ENCODE data around the gene IL11RA. TPM values are rescaled to one million over a fixed set of nuclear protein-coding genes. Genes with fewer than 3 reads are reported as not detected.
"Not testable (repeated sequence)": the region's sequence is repeated elsewhere in the genome, so short reads cannot be mapped to it uniquely, and the experiment has no call there.

The IL11RA gene
- total and polyA plus RNA-seq, 4 experiments from 2014 or later, result 13.6 to 209 (median 111) TPM

DNA sequence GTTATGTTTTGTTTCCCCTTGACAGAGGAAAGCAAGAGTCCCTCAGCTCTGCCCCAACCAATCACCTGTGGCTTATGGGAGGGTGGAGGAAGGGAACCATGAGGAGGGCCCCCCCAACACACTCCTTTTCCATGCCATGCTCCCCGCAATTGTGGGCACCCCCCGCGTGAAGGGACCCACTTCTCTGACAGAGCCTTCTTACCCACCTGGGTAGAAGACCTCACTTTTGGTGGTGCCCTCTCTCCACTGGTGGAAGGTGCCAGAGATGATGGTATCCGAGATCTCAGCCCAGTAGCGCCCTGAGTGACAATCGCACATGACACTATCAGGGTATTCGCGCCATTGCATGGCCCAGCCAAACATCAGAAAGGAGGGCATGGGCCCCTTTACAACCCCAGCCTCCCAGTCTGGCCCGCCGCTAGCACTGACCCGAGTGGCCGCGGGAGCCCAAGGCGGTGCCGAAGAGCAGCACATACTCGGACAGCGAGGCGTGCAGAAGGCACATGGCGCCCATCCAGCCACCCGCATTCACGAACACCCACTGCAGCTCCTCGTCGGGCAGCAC, 15.1 kb upstream of the IL11RA start:
- DNase-seq, result no peak
- ChIA-PET CTCF (ENCODE audit: partially characterized antibody) (interaction anchor here (0.7 to 10.5 kb wide), 11 partner anchors 9 to 222 kb away, joined by 3 to 235 read pairs (median 16); partner anchors contain the start of genes ARID3C, CCL27, DCTN3 and GALT), POLR2A (ENCODE audit: partially characterized antibody) (interaction anchor here (0.9 to 22.1 kb wide), 17 partner anchors 8 to 457 kb away, joined by 3 to 484 read pairs (median 8); partner anchors contain the start of genes ARID3C, CCL27, DCTN3 and DNAI1)
- H3K9me3 Mint-ChIP-seq, result no peaks in the 10 kb centered on the region
- no peaks in the 10 kb centered on the region for H3K9me3 ChIP-seq (ENCODE audit: control insufficient read depth in 1 of 2, low read length in 2 of 2)
- peak overlapping the region; percentile 73 to 96 (median 91) for H3K27ac Mint-ChIP-seq
- peaks cover 38% of the 10 kb centered on the region for H3K4me1 ChIP-seq (ENCODE audit: insufficient read depth, low read length)
- H3K27ac ChIP-seq (ENCODE audit: low read depth, low read length), result peak overlapping the region; percentile 78
- no peaks in the 10 kb centered on the region for H3K36me3 ChIP-seq (ENCODE audit: insufficient read depth, low read length)
- intact Hi-C loops (cut with micrococcal nuclease), result loop anchor here (1.0 to 5.0 kb wide), 5 partner anchors 9 to 260 kb away; partner anchors contain the start of genes GALT and MYORG
- H3K36me3 Mint-ChIP-seq, result peaks cover 6 to 13% of the 10 kb centered on the region in 2 donors
- no peaks in the 10 kb centered on the region for H3K27me3 ChIP-seq (ENCODE audit: insufficient read depth, low read length)
- H3K27me3 Mint-ChIP-seq, result no peaks in the 10 kb centered on the region
- H3K4me1 Mint-ChIP-seq, result peaks cover 22 to 55% (median 34%) of the 10 kb centered on the region in 4 donors
- peak overlapping the region; percentile 47 to 74 for H3K4me3 ChIP-seq (ENCODE audit: low read length in 2 of 2)
- peak overlapping the region; percentile 87 to 92 (median 91) for H3K4me3 Mint-ChIP-seq

DNA sequence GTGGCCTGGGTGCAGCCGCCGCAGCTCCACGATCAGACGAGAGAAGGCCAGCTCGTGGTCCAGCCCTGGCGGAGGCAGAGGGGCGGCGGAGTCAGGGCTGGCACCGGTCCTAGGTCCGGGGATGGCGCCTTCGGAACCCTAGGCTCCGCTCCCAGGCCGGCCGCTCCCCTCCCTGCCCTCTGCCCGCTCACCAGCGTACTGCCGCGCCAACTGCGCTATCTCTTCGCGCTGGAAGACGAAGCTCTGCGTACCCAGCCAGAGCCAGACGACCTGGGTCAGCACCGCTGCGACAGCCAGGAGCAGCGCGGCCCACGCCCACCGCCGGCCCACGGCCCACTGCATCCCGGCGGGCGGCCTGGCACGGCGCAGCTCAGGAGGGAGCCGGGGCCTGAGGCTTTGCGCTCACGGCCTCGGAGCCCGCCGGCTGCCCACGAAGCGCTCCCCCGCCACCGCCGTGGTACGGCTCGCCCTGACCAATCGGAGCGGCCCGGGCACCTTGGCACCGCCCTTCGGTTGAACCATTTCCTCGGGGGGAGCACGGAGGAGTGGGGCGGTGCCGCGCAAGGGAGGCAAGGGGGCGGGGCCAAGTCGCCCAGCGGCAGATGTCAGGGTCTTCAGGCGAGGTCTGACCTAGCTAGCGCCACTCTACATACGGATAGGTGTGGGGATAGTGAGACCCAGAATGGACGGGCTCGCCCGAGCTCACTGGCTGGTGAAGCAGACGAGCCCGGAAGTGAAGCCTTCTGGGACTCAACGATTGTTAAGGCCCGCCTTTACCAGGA, 14.4 kb upstream of the IL11RA start, which contains the start of gene SIGMAR1:
Gene SIGMAR1 (minus strand): TSS at position 432 of the 782 bp plus-strand sequence. CDS start 90 bp downstream, at position 342.
- Mint-ChIP-seq H3K27ac (peak within 1 kb of the TSS; percentile 93 to 97 (median 95)), H3K27me3 (no peaks in the 10 kb centered on the region), H3K4me1 (peaks cover 22 to 51% (median 34%) of the 10 kb centered on the region in 4 donors), H3K9me3 (no peaks in the 10 kb centered on the region), H3K4me3 (peak within 1 kb of the TSS; percentile 87 to 92 (median 91)), H3K36me3 (peaks cover 6 to 13% of the 10 kb centered on the region in 2 donors)
- CTCF ChIA-PET (ENCODE audit: partially characterized antibody), result interaction anchor here (0.6 to 10.5 kb wide), 14 partner anchors 9 to 830 kb away, joined by 3 to 235 read pairs (median 10); partner anchors contain the start of genes ARID3C, CCL27, DCTN3 and GALT
- H3K27me3 ChIP-seq (ENCODE audit: insufficient read depth, low read length), result no peaks in the 10 kb centered on the region
- no peaks in the 10 kb centered on the region for H3K9me3 ChIP-seq (ENCODE audit: control insufficient read depth in 1 of 2, low read length in 2 of 2)
- no peaks in the 10 kb centered on the region for H3K36me3 ChIP-seq (ENCODE audit: insufficient read depth, low read length)
- POLR2A ChIA-PET (ENCODE audit: partially characterized antibody), result interaction anchor here (0.6 to 22.1 kb wide), 21 partner anchors 8 to 458 kb away, joined by 3 to 484 read pairs (median 6); partner anchors contain the start of genes ARID3C, CCL27, DCTN3 and DNAI1
- H3K27ac ChIP-seq (ENCODE audit: low read depth, low read length), result peak within 1 kb of the TSS; percentile 78
- peak; percentile 91 to 97 (median 94) for DNase-seq
- peaks cover 38% of the 10 kb centered on the region for H3K4me1 ChIP-seq (ENCODE audit: insufficient read depth, low read length)
- intact Hi-C loops (cut with micrococcal nuclease), result loop anchor here (1.0 to 5.0 kb wide), 5 partner anchors 9 to 260 kb away; partner anchors contain the start of genes GALT and MYORG
- H3K4me3 ChIP-seq (ENCODE audit: low read length in 2 of 2), result peak within 1 kb of the TSS; percentile 74 to 84

DNA sequence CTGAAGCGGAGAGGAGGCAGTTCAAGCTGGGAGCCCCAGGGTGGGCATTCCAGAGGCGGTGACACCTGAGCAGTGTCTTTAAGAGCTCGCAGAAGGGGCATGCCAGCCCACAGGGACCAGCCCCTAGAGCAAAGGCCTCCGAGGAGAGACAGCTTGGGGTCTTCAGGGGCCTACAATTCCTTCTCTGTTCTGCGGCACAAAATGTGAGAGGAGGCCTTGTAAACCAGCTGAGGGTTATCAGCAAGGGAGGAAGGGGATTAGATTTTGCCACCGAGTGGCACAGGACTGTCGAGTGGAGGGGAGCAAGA, 13.9 kb upstream of the IL11RA start:
- peak overlapping the region; percentile 74 to 84 for H3K4me3 ChIP-seq (ENCODE audit: low read length in 2 of 2)
- peak overlapping the region; percentile 93 to 97 (median 95) for H3K27ac Mint-ChIP-seq
- POLR2A ChIA-PET (ENCODE audit: partially characterized antibody), result interaction anchor here (0.6 to 22.1 kb wide), 17 partner anchors 8 to 458 kb away, joined by 3 to 484 read pairs (median 6); partner anchors contain the start of genes CCL27, DCTN3, DNAI1 and FAM219A

DNA sequence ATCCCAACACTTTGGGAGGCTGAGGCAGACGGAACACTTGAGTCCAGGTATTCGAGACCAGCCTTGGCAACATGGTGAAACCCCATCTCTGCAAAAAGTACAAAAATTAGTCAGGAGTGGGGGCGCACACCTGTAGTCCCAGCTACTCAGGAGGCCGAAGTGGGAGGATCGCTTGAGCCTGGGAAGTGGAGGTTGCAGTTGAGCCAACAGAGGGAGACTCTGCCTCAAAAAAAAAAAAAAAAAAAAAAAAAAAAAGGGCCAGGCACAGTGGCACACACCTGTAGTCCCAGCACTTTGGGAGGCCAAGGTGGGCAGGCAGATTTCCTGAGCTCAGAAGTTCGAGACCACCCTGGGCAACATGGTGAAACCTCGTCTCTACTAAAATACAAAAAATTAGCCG, 12.7 kb upstream of the IL11RA start:
- H3K27me3 ChIP-seq (ENCODE audit: insufficient read depth, low read length); H3K9me3 Mint-ChIP-seq; H3K27me3 Mint-ChIP-seq; H3K27ac ChIP-seq (ENCODE audit: low read depth, low read length); H3K4me3 ChIP-seq (ENCODE audit: low read length in 2 of 2); DNase-seq; H3K9me3 ChIP-seq (ENCODE audit: control insufficient read depth in 1 of 2, low read length in 2 of 2); H3K4me3 Mint-ChIP-seq; H3K36me3 ChIP-seq (ENCODE audit: insufficient read depth, low read length): not testable (repeated sequence)
- ChIA-PET CTCF (ENCODE audit: partially characterized antibody) (interaction anchor here (2.9 to 12.6 kb wide), 4 partner anchors 8 to 61 kb away, joined by 15 to 191 read pairs (median 142); partner anchors contain the start of genes CCL27 and GALT), POLR2A (ENCODE audit: partially characterized antibody) (interaction anchor here (7.3 to 22.1 kb wide), 3 partner anchors 7 to 28 kb away, joined by 106 to 484 read pairs (median 193); partner anchors contain the start of genes CCL27, GALT, IL11RA and RPP25L)
- peaks cover 32% of the 10 kb centered on the region for H3K4me1 ChIP-seq (ENCODE audit: insufficient read depth, low read length)
- intact Hi-C loops (cut with micrococcal nuclease), result loop anchor here (5.0 kb wide), 2 partner anchors 37 to 262 kb away; partner anchors contain the start of gene MYORG
- H3K4me1 Mint-ChIP-seq, result peaks cover 18 to 35% (median 29%) of the 10 kb centered on the region in 4 donors
- H3K36me3 Mint-ChIP-seq, result peaks cover 6 to 12% of the 10 kb centered on the region in 2 donors
- H3K27ac Mint-ChIP-seq, result peak overlapping the region in 1 of 7 donors; percentile 93

More for the DNA sequence above, 13.9 kb upstream of the IL11RA start:
- H3K9me3 ChIP-seq (ENCODE audit: control insufficient read depth in 1 of 2, low read length in 2 of 2), result no peaks in the 10 kb centered on the region
- H3K36me3 ChIP-seq (ENCODE audit: insufficient read depth, low read length), result no peaks in the 10 kb centered on the region
- no peak for DNase-seq
- intact Hi-C loops (cut with micrococcal nuclease), result loop anchor here (5.0 kb wide), 2 partner anchors 36 to 261 kb away; partner anchors contain the start of gene MYORG
- Mint-ChIP-seq H3K27me3 (no peaks in the 10 kb centered on the region), H3K4me1 (peaks cover 22 to 46% (median 34%) of the 10 kb centered on the region in 4 donors), H3K9me3 (no peaks in the 10 kb centered on the region), H3K36me3 (peaks cover 6 to 13% of the 10 kb centered on the region in 2 donors), H3K4me3 (peak overlapping the region; percentile 87 to 92 (median 90))
- CTCF ChIA-PET (ENCODE audit: partially characterized antibody), result interaction anchor here (0.6 to 10.5 kb wide), 15 partner anchors 9 to 831 kb away, joined by 3 to 235 read pairs (median 8); partner anchors contain the start of genes ARID3C, CCL27, DCTN3 and GALT
- peaks cover 38% of the 10 kb centered on the region for H3K4me1 ChIP-seq (ENCODE audit: insufficient read depth, low read length)
- no peaks in the 10 kb centered on the region for H3K27me3 ChIP-seq (ENCODE audit: insufficient read depth, low read length)
- H3K27ac ChIP-seq (ENCODE audit: low read depth, low read length), result peak overlapping the region; percentile 78

DNA sequence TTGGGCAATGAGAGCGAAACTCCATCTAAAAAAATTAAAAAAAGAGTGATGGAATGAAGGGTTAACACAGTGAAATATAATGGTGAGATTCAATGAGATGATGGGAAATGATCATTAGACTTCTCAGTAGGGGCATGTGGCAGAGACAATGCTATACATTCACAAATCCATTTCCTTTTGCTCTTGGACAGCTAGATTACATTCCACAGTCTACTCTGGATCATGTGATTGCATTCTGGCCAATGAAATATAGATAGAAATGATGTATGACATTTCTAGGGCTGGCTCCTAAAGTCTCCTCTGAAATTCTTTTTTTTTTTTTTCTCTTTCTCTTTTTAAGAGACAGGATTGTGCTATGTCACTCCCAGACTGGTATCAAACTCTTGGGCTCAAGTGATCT, 9.3 kb upstream of the IL11RA start:
- Histone ChIP-seq H3K4me3 (ENCODE audit: low read length in 2 of 2) (no peak overlapping the region), H3K27ac (ENCODE audit: low read depth, low read length) (no peak overlapping the region), H3K36me3 (ENCODE audit: insufficient read depth, low read length) (no peaks in the 10 kb centered on the region), H3K27me3 (ENCODE audit: insufficient read depth, low read length) (no peaks in the 10 kb centered on the region), H3K4me1 (ENCODE audit: insufficient read depth, low read length) (peaks cover 22% of the 10 kb centered on the region), H3K9me3 (ENCODE audit: control insufficient read depth in 1 of 2, low read length in 2 of 2) (no peaks in the 10 kb centered on the region)
- no peak for DNase-seq
- CTCF ChIA-PET (ENCODE audit: partially characterized antibody), result interaction anchor here (0.9 to 12.6 kb wide), 5 partner anchors 7 to 60 kb away, joined by 4 to 191 read pairs (median 7); partner anchors contain the start of genes CCL27, DCTN3 and SIGMAR1
- intact Hi-C loops (cut with micrococcal nuclease), result no loop called here
- no peak overlapping the region for H3K27ac Mint-ChIP-seq
- H3K27me3 Mint-ChIP-seq, result no peaks in the 10 kb centered on the region
- H3K4me1 Mint-ChIP-seq, result peaks cover 20 to 32% (median 25%) of the 10 kb centered on the region in 4 donors
- no peaks in the 10 kb centered on the region for H3K9me3 Mint-ChIP-seq
- POLR2A ChIA-PET (ENCODE audit: partially characterized antibody), result interaction anchor here (0.6 to 22.1 kb wide), 3 partner anchors 7 to 535 kb away, joined by 4 to 484 read pairs (median 193); partner anchors contain the start of genes CCL27, IL11RA and SIGMAR1
- H3K36me3 Mint-ChIP-seq, result peaks cover 5 to 15% of the 10 kb centered on the region in 2 donors
- H3K4me3 Mint-ChIP-seq, result no peak overlapping the region

DNA sequence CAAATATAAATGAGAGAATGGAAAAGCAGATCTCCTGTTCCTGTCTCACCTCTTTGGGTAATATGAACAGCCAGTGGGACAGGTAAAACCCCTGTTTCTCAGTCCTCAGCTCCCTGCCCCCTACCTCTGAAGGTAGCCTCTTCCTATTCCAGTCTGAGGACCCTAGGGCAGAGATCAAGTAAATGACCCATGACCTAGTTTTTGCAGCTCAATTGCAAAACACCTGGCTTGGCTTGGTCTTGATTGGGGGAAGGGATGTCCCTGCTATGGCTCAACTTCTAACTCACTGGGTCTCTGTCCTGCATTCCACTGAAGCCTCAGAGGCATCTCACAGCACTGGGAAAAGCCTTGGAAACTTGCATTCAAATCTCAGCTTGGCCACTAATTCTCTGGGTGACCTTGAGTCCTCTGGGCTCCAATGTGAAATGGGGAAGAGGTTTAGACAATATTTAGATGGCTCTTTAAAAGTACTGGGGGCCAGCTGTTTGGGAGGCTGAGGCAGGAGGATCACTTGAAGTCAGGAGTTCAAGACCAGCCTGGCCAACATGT, 7.1 kb upstream of the IL11RA start:
- Mint-ChIP-seq H3K9me3 (no peaks in the 10 kb centered on the region), H3K4me3 (peak overlapping the region in 1 of 8 donors; percentile 10), H3K27ac (peak overlapping the region in 1 of 7 donors; percentile 51), H3K36me3 (peaks cover 25 to 36% of the 10 kb centered on the region in 2 donors), H3K27me3 (no peaks in the 10 kb centered on the region), H3K4me1 (peaks cover 23 to 41% (median 31%) of the 10 kb centered on the region in 4 donors)
- Histone ChIP-seq H3K36me3 (ENCODE audit: insufficient read depth, low read length) (peaks cover 17% of the 10 kb centered on the region), H3K4me3 (ENCODE audit: low read length in 2 of 2) (no peak overlapping the region), H3K9me3 (ENCODE audit: control insufficient read depth in 1 of 2, low read length in 2 of 2) (no peaks in the 10 kb centered on the region), H3K27ac (ENCODE audit: low read depth, low read length) (no peak overlapping the region), H3K27me3 (ENCODE audit: insufficient read depth, low read length) (no peaks in the 10 kb centered on the region), H3K4me1 (ENCODE audit: insufficient read depth, low read length) (peaks cover 27% of the 10 kb centered on the region)
- DNase-seq, result no peak
- intact Hi-C loops (cut with micrococcal nuclease), result loop anchor here (5.0 kb wide), 1 partner anchor 33 kb away; the partner anchor contains the start of gene RPP25L
- CTCF ChIA-PET (ENCODE audit: partially characterized antibody), result interaction anchor here (2.6 to 12.6 kb wide), 4 partner anchors 9 to 56 kb away, joined by 19 to 191 read pairs (median 114); partner anchors contain the start of genes CCL27 and SIGMAR1
- POLR2A ChIA-PET (ENCODE audit: partially characterized antibody), result interaction anchor here (7.6 to 22.1 kb wide), 2 partner anchors 9 to 15 kb away, joined by 193 to 484 read pairs; partner anchors contain the start of genes CCL27, IL11RA and SIGMAR1

All from CD4-positive, alpha-beta memory T cell (primary cell).